Spleen (tissue), 7 donors: Measurements from ENCODE around the gene CEACAM3.

ENCODE experiments used
- POLR2A ChIP-seq, 3 donors: fragments of 450-650 bp; IDR thresholded peaks; one replicate each; pipeline ENCODE4 v1.5.1; 2017; ENCODE audit warnings: antibody characterized with exemption in 3 of 3, mild to moderate bottlenecking in 1 of 3
- POLR2AphosphoS5 ChIP-seq, 3 donors: sonication (generic); formaldehyde crosslinking; IDR thresholded peaks; one replicate each; pipeline ENCODE4 v1.5.1; 2017; ENCODE audit warnings: antibody characterized with exemption in 3 of 3
- TF ChIP-seq, protein P1 (sequence below), 11 experiments: fragments of 200-600 bp in 7 of 11; fragments of 450-650 bp in 4 of 11; sonication (generic) in 4 of 11; IDR thresholded peaks in 8 of 11; conservative IDR thresholded peaks in 3 of 11; 1 replicate in 7 of 11; 2 replicates in 4 of 11; pipeline versions ENCODE4 v1.4.0 to v1.8.0; 2016 to 2021; ENCODE audit warnings: antibody characterized with exemption in 11 of 11, inconsistent platforms in 4 of 11, mild to moderate bottlenecking in 1 of 11
- donor health status: DM: no; HTN: no; CAD: no; lungs with moderate emphysema.
- donor health status: DM: no; HTN: no; CAD: no.
- donor health status: DM: no; HTN: no; CAD: no.

DNA sequence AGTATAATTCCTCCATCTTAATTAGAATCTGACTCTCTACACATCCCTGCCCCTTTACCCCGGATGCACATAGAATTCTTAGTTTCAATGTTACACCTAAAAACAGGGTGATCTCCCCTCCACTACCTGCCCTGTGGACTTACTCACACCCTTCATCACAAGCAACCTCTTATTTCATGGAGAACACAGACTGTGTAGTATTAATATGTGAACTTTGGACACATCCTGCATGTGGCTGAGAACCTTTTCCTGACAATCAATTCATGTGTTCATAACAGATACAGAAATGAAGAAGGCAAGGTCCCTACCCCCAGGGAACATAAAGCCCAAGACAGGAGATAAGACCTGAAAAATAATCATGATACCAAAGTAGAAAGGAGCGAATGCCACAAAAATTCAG lies 29.3 kb upstream of the CEACAM3 start:
- TF ChIP-seq, protein P1, sequence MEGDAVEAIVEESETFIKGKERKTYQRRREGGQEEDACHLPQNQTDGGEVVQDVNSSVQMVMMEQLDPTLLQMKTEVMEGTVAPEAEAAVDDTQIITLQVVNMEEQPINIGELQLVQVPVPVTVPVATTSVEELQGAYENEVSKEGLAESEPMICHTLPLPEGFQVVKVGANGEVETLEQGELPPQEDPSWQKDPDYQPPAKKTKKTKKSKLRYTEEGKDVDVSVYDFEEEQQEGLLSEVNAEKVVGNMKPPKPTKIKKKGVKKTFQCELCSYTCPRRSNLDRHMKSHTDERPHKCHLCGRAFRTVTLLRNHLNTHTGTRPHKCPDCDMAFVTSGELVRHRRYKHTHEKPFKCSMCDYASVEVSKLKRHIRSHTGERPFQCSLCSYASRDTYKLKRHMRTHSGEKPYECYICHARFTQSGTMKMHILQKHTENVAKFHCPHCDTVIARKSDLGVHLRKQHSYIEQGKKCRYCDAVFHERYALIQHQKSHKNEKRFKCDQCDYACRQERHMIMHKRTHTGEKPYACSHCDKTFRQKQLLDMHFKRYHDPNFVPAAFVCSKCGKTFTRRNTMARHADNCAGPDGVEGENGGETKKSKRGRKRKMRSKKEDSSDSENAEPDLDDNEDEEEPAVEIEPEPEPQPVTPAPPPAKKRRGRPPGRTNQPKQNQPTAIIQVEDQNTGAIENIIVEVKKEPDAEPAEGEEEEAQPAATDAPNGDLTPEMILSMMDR (IDR thresholded peaks at IDR 0.05 in 8 of 11, conservative IDR thresholded peaks at IDR 0.05 in 3 of 11), result no peak
- TF ChIP-seq POLR2A (IDR thresholded peaks at IDR 0.05) (no peak), POLR2AphosphoS5 (IDR thresholded peaks at IDR 0.05) (no peak)
